ENCODE results near the gene LRP1.
A peak's percentile ranks its signal among the peaks of the same experiment; 100 is the strongest.

LRP1 gene

DNA sequence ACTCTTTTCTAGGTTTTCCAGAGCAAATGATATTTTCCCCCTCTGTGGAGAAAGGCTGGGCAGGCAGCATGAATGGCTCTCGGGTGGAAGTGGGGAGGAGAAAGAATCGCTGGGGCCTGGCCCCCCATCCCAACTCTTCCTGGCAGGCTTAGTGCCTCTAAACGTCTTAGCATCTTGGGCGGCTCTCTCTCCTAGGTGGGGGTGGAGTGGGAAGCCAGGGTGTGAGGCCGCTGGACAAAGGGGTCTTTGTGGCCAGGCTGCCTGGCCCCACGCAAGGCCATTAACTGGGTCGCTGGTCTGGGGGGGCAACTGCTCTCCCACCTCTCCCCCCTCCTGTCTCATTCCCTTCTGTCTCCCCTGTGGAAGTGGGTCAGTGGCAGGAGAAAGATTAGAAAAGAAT, 14.4 kb downstream of the LRP1 start:
- H3K36me3 ChIP-seq (ENCODE audit: control insufficient read depth, insufficient read depth, low read length): peaks cover 92% of the 10 kb centered on the region

DNA sequence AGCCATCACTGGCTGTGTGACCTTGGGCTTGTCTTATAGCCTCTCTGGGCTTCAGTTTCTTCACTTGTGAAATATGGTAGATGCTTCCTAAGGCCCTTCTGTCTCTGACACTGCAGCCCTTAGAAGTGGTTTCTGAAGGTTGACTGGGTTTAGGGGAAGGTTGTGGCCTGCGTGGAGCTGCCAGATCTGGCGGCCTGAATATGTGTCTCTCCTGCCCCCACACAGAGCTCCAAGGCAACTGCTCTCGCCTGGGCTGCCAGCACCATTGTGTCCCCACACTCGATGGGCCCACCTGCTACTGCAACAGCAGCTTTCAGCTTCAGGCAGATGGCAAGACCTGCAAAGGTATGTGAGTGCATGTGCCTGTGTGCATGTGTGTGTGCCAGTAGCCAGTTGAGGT, 15.2 kb downstream of the LRP1 start:
- Histone ChIP-seq H3K9ac (ENCODE audit: low read length) (no peak overlapping the region), H3K4me1 (ENCODE audit: control insufficient read depth, insufficient read depth, low read length) (peaks cover 17% of the 10 kb centered on the region; the same call in 1 of the 2 replicates), H3K36me3 (ENCODE audit: control insufficient read depth, insufficient read depth, low read length) (peaks cover 92% of the 10 kb centered on the region), H3K9me3 (ENCODE audit: control insufficient read depth, insufficient read depth, low read depth, low read length) (no peaks in the 10 kb centered on the region), H3K27ac (ENCODE audit: low read depth, low read length) (no peak overlapping the region), H3K4me3 (ENCODE audit: low read depth, low read length) (no peak overlapping the region), H3K27me3 (ENCODE audit: control insufficient read depth, insufficient read depth, low read length) (no peaks in the 10 kb centered on the region)

More for the DNA sequence above, 14.4 kb downstream of the LRP1 start:
- H3K9ac ChIP-seq (ENCODE audit: low read length): no peak overlapping the region
- H3K4me1 ChIP-seq (ENCODE audit: control insufficient read depth, insufficient read depth, low read length): peaks cover 9% of the 10 kb centered on the region; the same call in 1 of the 2 replicates
- H3K27me3 ChIP-seq (ENCODE audit: control insufficient read depth, insufficient read depth, low read length): no peaks in the 10 kb centered on the region
- no peak overlapping the region for H3K4me3 ChIP-seq (ENCODE audit: low read depth, low read length)
- H3K27ac ChIP-seq (ENCODE audit: low read depth, low read length): no peak overlapping the region
- no peaks in the 10 kb centered on the region for H3K9me3 ChIP-seq (ENCODE audit: control insufficient read depth, insufficient read depth, low read depth, low read length)

DNA sequence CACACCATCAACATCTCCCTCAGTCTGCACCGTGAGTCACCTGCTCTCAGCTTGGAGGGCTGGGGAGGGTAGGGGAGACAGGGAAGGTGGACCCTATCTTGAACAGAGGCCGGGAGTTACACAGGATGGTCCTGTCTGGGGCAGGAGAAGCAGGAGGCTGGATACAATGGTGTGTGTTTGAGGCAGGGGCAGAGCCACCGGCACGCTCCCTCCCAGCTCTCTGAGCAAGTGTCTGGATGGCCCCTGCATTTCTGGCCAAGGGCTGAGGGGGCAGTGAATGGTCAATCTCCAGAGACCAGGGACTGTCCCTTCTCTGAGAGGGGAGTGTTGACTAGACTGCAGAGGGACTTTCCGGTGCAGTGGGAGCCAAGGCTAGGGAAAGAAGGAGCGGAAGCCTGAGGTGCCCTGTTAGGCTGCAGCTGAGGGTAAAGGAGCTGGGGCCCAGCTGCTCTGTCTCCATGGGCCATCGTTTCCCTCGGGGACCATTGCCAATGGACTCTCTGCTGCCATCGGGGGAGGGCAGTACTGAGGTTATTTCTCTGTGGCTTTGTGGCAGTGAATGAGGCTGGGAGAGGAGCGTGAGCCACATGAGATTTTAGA, 17.3 kb downstream of the LRP1 start:
- H3K9ac ChIP-seq (ENCODE audit: low read length): no peak overlapping the region
- H3K4me1 ChIP-seq (ENCODE audit: control insufficient read depth, insufficient read depth, low read length): peaks cover 28% of the 10 kb centered on the region; the same call in 1 of the 2 replicates
- peaks cover 89% of the 10 kb centered on the region for H3K36me3 ChIP-seq (ENCODE audit: control insufficient read depth, insufficient read depth, low read length)
- no peaks in the 10 kb centered on the region for H3K27me3 ChIP-seq (ENCODE audit: control insufficient read depth, insufficient read depth, low read length)
- no peak overlapping the region for H3K27ac ChIP-seq (ENCODE audit: low read depth, low read length)
- H3K9me3 ChIP-seq (ENCODE audit: control insufficient read depth, insufficient read depth, low read depth, low read length): no peaks in the 10 kb centered on the region
- H3K4me3 ChIP-seq (ENCODE audit: low read depth, low read length): no peak overlapping the region

DNA sequence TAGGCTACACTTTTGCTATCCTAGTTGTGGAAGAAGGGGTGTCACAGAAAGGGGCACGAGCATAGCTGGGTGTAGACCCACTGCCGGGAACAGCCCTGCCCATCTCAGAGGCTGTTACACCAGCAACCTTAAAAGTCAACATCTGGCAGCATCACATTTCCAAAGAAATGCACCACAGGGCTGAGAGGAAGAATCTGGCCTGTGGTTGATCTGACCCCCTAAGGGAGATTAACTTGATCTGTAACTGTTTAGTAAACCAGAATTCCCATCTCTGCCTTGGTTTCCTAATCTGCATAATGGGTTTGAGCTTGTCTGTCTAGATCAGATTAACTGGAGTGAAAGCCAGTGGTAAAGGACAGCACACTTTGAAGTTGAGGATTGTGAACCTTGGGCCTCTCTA, 17.8 kb downstream of the LRP1 start:
- no peaks in the 10 kb centered on the region for H3K9me3 ChIP-seq (ENCODE audit: control insufficient read depth, insufficient read depth, low read depth, low read length)
- H3K4me1 ChIP-seq (ENCODE audit: control insufficient read depth, insufficient read depth, low read length): peaks cover 28% of the 10 kb centered on the region; the same call in 1 of the 2 replicates
- H3K4me3 ChIP-seq (ENCODE audit: low read depth, low read length): no peak overlapping the region
- H3K36me3 ChIP-seq (ENCODE audit: control insufficient read depth, insufficient read depth, low read length): peaks cover 91% of the 10 kb centered on the region
- H3K9ac ChIP-seq (ENCODE audit: low read length): no peak overlapping the region
- no peaks in the 10 kb centered on the region for H3K27me3 ChIP-seq (ENCODE audit: control insufficient read depth, insufficient read depth, low read length)
- H3K27ac ChIP-seq (ENCODE audit: low read depth, low read length): no peak overlapping the region

DNA sequence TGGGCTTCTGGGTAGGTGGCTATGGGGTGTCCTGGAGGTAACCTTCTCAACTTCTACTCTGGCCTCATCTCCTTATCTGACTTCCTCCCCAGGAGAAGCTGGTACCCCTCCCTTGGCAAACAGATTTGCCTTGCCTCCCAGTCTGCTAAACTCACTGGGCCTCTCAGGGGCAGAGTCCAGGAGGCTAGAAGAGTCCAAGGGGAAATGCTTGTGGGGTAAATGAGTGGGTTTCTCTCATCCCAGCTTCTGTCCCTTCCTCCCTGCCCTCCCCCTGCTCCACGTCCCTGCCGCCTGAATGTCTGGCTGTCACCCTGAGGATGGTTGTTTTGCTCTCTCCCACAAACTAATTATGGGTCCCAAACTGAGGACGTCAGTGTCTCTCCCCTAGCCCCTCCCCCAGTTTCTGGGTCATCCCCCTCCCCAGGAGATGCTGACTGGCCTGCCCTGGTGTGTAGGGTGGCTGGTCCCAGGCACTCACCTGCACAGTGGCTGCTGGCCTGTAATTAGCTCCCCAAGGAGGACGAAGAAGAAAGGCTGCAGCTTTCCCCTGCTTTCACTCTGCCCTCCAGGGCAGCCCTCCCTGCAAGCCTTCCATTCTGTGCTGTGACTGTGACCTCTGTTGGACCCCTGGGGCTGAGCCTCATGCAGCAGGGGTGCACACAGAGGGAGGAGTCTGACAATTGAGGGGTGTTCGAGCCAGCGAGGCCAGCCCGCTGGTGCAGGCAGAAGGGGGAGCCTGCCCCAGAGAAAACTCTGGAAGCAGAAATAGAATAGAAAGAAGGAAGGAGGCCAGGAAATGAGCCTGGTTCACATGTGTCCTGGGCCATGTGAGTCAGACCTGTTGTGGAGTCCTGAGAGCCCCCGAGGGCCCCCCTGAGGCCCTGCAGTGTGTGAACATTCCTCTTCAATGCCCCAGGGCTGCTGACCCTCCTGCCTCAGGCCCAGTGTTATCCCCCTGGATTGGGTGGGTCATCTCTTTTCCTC, 19.0 kb downstream of the LRP1 start, which contains the start of gene LRP1-AS:
Gene LRP1-AS, minus strand, starts transcription at position 659 of the 984 bp plus-strand sequence.
- no peaks in the 10 kb centered on the region for H3K9me3 ChIP-seq (ENCODE audit: control insufficient read depth, insufficient read depth, low read depth, low read length)
- no peak within 1 kb of the TSS for H3K4me3 ChIP-seq (ENCODE audit: low read depth, low read length)
- H3K27me3 ChIP-seq (ENCODE audit: control insufficient read depth, insufficient read depth, low read length): no peaks in the 10 kb centered on the region
- H3K27ac ChIP-seq (ENCODE audit: low read depth, low read length): no peak within 1 kb of the TSS
- H3K36me3 ChIP-seq (ENCODE audit: control insufficient read depth, insufficient read depth, low read length): peaks cover 87% of the 10 kb centered on the region
- H3K4me1 ChIP-seq (ENCODE audit: control insufficient read depth, insufficient read depth, low read length): peaks cover 28% of the 10 kb centered on the region; the same call in 1 of the 2 replicates
- H3K9ac ChIP-seq (ENCODE audit: low read length): no peak within 1 kb of the TSS

DNA sequence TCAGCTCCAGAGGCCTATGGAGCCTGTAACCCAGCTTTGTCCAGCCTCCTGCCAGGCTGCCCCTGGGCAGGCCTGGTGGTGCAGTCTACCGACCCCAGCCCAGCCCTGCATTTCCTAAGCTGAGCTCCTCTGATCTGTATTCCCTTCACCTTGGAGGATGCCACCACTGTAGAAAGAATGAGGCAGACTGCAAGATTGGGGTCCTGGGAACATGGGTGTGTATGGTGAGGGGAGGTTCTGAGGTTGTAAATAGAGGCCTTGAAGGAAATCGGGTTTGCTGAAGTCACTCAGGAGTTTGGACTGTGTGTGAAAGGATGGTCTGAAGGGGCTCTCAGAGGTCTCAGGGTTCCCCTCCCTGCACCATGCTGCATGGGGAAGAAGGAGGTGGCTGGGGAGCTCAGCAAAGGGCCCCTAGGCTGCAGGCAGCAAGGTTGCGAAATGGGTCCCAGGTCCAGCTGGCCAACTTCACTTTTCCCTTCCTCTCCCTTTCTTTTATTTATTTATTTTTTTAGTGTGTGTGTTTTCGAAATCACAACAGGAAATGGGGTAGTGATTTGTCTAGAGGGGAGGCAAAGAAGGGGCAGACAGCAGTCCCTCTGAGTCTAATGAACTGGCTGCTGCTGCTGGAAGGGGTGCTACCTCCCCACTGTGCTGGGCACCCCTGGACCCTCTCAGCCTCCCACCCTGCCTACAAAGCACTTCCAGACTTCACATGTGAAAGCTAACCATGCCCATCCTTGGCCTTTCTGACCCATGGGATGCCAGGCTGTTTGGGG, 20.4 kb downstream of the LRP1 start:
- no peak overlapping the region for H3K9ac ChIP-seq (ENCODE audit: low read length)
- no peak overlapping the region for H3K27ac ChIP-seq (ENCODE audit: low read depth, low read length)
- no peaks in the 10 kb centered on the region for H3K9me3 ChIP-seq (ENCODE audit: control insufficient read depth, insufficient read depth, low read depth, low read length)

DNA sequence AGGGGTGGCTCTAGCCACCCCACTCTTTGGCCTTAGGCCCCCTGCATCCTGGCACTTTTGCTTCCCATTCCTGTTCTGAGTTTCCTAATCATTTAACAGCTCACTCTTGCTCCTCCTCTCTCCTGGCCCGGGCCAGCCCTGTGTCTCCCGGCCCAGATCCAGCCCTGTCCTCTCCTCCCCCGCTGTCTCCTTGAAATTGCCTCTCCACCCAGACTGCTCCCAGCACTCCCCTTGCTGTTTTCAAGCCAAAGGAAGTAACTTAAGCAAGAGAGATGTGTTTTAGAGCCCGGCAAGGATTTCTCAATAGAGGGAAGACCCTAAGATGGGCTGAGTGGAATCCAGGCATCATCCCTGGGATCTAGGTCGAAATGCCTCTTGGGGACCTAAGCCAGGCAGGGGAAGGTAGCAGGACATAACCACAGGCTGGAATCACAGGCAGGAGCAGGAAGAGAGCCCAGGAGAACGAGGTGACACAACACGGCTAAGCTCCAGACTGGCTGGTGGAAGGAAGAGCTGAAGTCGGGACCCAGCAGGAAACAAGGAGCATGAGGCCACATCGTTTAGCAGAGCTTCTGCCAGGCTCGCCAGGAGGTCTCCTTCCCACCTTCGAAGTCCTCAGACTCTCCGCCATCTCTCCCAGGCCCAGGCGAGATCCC, 21.1 kb downstream of the LRP1 start:
- peaks cover 80% of the 10 kb centered on the region for H3K36me3 ChIP-seq (ENCODE audit: control insufficient read depth, insufficient read depth, low read length)
- peak overlapping the region; percentile 38 for H3K9ac ChIP-seq (ENCODE audit: low read length)
- H3K4me3 ChIP-seq (ENCODE audit: low read depth, low read length): no peak overlapping the region
- H3K9me3 ChIP-seq (ENCODE audit: control insufficient read depth, insufficient read depth, low read depth, low read length): no peaks in the 10 kb centered on the region
- H3K4me1 ChIP-seq (ENCODE audit: control insufficient read depth, insufficient read depth, low read length): peaks cover 28% of the 10 kb centered on the region; the same call in 1 of the 2 replicates
- H3K27ac ChIP-seq (ENCODE audit: low read depth, low read length): no peak overlapping the region
- H3K27me3 ChIP-seq (ENCODE audit: control insufficient read depth, insufficient read depth, low read length): no peaks in the 10 kb centered on the region

More for the DNA sequence above, 20.4 kb downstream of the LRP1 start:
- H3K4me1 ChIP-seq (ENCODE audit: control insufficient read depth, insufficient read depth, low read length): peaks cover 28% of the 10 kb centered on the region; the same call in 1 of the 2 replicates
- H3K36me3 ChIP-seq (ENCODE audit: control insufficient read depth, insufficient read depth, low read length): peaks cover 81% of the 10 kb centered on the region
- H3K27me3 ChIP-seq (ENCODE audit: control insufficient read depth, insufficient read depth, low read length): no peaks in the 10 kb centered on the region
- no peak overlapping the region for H3K4me3 ChIP-seq (ENCODE audit: low read depth, low read length)

DNA sequence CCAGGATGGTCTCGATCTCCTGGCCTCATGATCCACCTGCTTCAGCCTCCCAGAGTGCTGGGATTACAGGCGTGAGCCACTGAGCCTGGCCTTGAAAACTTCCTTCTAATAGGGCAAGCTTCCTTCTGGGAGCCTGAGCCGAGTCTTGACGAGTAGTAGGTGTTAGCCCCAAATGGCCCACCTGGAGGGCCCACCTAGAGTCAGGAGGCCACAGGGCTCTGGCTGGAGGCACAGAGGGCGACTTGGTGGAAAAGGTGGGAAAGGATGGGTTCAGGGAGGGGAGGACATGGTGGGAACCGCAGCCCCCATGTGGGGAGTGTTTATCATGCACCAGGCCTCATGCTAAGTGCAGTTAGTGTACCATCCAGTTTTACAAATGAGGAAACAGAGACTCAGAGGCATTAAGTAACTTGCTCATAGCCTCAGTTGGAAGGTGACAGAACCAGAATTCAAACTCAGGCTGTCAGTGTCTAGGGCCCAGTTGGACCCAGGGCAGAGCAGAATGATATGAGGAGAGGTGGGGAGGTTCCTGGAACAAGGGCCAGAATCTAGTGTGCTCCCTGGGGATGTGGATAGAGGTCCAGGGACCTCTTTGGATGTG, 22.2 kb downstream of the LRP1 start:
- Histone ChIP-seq H3K9ac (ENCODE audit: low read length) (no peak overlapping the region), H3K27me3 (ENCODE audit: control insufficient read depth, insufficient read depth, low read length) (no peaks in the 10 kb centered on the region), H3K27ac (ENCODE audit: low read depth, low read length) (no peak overlapping the region), H3K4me1 (ENCODE audit: control insufficient read depth, insufficient read depth, low read length) (peaks cover 28% of the 10 kb centered on the region; the same call in 1 of the 2 replicates), H3K9me3 (ENCODE audit: control insufficient read depth, insufficient read depth, low read depth, low read length) (no peaks in the 10 kb centered on the region), H3K36me3 (ENCODE audit: control insufficient read depth, insufficient read depth, low read length) (peaks cover 80% of the 10 kb centered on the region), H3K4me3 (ENCODE audit: low read depth, low read length) (no peak overlapping the region)

DNA sequence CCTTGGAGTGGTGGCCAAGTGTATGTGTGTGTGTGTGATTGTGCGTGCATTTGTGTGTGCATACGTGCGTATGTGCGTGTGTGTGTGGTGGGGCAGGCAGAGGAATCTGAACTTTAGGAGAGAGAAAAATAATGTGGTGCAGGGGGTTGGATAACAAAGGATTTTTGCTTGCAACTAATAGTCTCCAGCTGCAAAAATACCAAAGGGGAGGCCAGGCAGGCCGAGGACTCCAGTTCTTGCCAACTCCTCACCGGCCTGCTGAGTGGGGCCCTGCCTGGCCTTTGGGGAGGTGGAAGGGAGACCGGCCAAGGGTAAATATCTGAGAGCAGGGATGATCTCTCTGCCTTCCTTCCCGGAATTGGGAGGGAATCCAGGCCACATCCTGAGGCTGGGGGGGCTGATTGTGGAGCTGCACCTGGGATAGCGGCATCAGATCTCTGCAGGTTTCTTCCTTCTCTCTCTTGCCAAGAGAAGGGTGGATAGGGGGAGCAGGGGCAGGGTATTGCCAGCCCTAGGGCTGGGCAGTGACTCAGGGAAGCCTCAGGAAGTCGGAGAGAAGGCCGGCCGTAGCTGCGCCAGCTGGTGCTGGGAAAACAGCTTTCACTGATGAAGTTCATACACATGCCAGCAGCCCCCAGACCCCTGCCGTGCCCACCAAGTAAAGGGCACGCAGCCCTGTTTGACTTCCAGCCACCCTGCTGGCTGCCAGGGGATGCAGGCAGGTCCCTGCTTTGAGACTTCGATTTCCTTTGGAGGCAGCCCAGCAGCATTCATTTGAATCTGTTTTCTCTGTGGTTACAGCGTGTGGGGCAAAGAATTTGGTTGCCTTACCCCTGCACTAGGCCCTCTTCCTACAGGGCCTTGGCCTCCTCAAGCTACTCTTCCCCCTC, 23.7 kb downstream of the LRP1 start:
- no peaks in the 10 kb centered on the region for H3K9me3 ChIP-seq (ENCODE audit: control insufficient read depth, insufficient read depth, low read depth, low read length)
- peaks cover 24% of the 10 kb centered on the region; the same call in 1 of the 2 replicates for H3K4me1 ChIP-seq (ENCODE audit: control insufficient read depth, insufficient read depth, low read length)
- H3K27ac ChIP-seq (ENCODE audit: low read depth, low read length): no peak overlapping the region
- H3K27me3 ChIP-seq (ENCODE audit: control insufficient read depth, insufficient read depth, low read length): no peaks in the 10 kb centered on the region
- peaks cover 79% of the 10 kb centered on the region for H3K36me3 ChIP-seq (ENCODE audit: control insufficient read depth, insufficient read depth, low read length)
- no peak overlapping the region for H3K9ac ChIP-seq (ENCODE audit: low read length)
- H3K4me3 ChIP-seq (ENCODE audit: low read depth, low read length): no peak overlapping the region

Measured in HUES6 (cell line).